ENCODE results near the gene SLC30A2.

DNA sequence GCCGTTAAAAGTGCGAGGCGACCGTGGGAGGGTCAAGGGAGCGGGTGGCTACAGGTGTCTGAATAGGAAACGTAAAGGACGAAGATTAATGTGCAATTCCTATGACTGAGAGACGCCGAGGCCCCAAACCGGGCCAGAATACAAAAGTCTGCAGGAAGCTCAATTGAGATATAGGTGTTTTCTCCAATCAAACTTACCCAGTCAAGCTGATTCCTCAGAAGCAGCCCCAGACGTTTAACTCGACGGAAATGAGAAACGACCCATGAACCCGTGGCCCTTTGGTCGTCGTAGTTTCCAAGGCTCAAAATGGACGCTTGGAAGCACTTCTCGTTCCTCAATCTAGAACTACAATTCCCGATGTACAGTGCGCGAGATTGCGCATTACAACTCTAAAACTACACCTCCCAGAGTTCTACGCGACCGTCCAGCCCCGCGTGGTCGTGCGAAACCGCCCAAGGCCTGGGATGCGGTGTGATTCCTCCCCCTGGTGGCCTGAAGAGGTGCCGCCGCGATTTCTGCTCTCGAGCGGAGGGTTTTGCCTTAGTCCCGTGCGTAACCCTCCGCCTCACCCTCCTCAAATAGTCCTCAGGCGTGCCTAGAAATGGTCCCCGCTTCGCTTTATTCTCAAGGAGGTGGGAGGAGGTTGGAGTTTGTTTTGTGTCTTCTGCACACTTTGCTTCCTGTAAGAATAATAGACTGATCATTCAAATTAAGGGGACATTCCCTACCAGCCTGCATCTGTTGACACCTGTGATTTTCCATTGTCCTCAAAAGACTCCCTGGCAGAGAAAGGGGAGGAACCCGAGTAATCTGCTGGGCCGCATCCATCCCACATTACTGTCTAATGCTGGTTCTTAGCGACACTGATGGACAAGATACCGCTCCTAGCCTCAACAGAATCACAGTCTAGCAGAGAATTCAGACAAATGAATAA lies 47.8 kb downstream of the SLC30A2 start, which contains the start of gene PAFAH2:
- TF ChIP-seq POLR2A (IDR thresholded peaks at IDR 0.05; ENCODE audit: low read length) (peak; percentile 50), GATA1 (IDR thresholded peaks at IDR 0.05; ENCODE audit: low read depth, low read length) (no peak)

Data from erythroblast (primary cell).